Thyroid gland (tissue), 4 donors: ENCODE data around the gene OTOP3. TPM values are rescaled to one million over a fixed set of nuclear protein-coding genes. Genes with fewer than 3 reads are reported as not detected.

Source experiments
- DNase-seq, 2 donors: peaks; one replicate each; pipeline ENCODE4 v3.0.0-alpha.2; 2019
- H3K27ac ChIP-seq, 3 donors: fragments of 200-600 bp; sonication (generic); 1 replicate in 2 of 3; 2 replicates in 1 of 3; pipeline ENCODE4 v1.5.1; 2016 to 2019; ENCODE audit warnings: mild to moderate bottlenecking in 1 of 3, moderate library complexity in 1 of 3
- H3K27me3 ChIP-seq: fragments of 200-600 bp; sonication (generic); one replicate; pipeline ENCODE4 v1.5.1; 2019
- H3K36me3 ChIP-seq, 2 donors: fragments of 200-600 bp; sonication (generic); one replicate each; pipeline ENCODE4 v1.5.1; 2016 to 2019
- H3K4me1 ChIP-seq, 2 donors: fragments of 200-600 bp; sonication (generic); one replicate each; pipeline ENCODE4 v1.5.1; 2017 to 2019
- H3K4me3 ChIP-seq, 3 donors: fragments of 200-600 bp; sonication (generic); replicated peaks in 1 of 3; 1 replicate in 2 of 3; 2 replicates in 1 of 3; pipeline ENCODE4 v1.5.1; 2016; ENCODE audit warnings: mild to moderate bottlenecking in 1 of 3
- H3K9me3 ChIP-seq: fragments of 200-600 bp; sonication (generic); one replicate; pipeline ENCODE4 v1.5.1; 2017
- POLR2A ChIP-seq, 2 donors: fragments of 450-650 bp; IDR thresholded peaks; one replicate each; pipeline ENCODE4 v1.6.1; 2017; ENCODE audit warnings: antibody characterized with exemption in 2 of 2, mild to moderate bottlenecking in 2 of 2, moderate library complexity in 1 of 2
- WGBS, 2 donors: methylation state at CpG; one replicate each; pipeline ENCODE4 v1.1.5; 2017; 5-methylcytosine and 5-hydroxymethylcytosine counted together
- intact Hi-C: fragments of 100-400 bp; cut with DNase I; formaldehyde crosslinking; loops from one replicate; pipeline ENCODE4 v1.15.1; 2023
- total RNA-seq, 4 donors: library from RNA; depleted of rRNA; stranded (reverse); fragments of >200 nt; gene quantifications; one replicate each; pipeline ENCODE4 v1.2.3, GENCODE V29; 2016
- TF ChIP-seq, protein P1 (sequence below), 6 experiments: fragments of 200-600 bp in 3 of 6; fragments of 450-650 bp in 3 of 6; sonication (generic) in 3 of 6; IDR thresholded peaks; one replicate each; pipeline ENCODE4 v1.5.1; 2016 to 2019; ENCODE audit warnings: antibody characterized with exemption in 6 of 6, mild to moderate bottlenecking in 2 of 6, inconsistent platforms in 1 of 6, moderate library complexity in 1 of 6

OTOP3 gene
- total RNA-seq, 4 donors from 2014 or later = not detected

DNA sequence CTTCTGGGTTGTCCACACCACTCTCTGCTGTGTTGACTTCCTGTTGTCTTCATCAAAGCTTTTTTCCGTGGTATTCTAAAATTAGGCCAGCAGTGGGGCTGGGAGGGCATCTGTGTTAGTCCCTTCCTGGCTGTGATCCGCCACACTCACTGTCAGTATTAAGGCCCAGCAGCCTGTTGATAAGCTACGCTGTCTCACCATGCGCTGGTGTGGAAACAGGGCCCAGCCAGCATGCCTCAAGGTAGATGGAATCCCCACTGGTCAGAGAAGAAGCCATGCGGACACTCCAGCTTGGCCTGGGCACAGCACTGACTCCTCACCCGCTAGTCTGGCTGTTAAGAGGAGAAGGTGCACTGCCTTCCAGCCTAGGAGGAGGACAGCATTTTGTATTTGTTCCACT is 63.1 kb downstream of the OTOP3 start:
- WGBS, 2 donors = 86 to 88% methylated on average over 6 of the region's 6 CpGs
- no peaks in the 10 kb centered on the region for H3K27me3 ChIP-seq
- intact Hi-C loops = no loop called here
- TF ChIP-seq POLR2A (IDR thresholded peaks at IDR 0.05) = no peak
- TF ChIP-seq, protein P1, sequence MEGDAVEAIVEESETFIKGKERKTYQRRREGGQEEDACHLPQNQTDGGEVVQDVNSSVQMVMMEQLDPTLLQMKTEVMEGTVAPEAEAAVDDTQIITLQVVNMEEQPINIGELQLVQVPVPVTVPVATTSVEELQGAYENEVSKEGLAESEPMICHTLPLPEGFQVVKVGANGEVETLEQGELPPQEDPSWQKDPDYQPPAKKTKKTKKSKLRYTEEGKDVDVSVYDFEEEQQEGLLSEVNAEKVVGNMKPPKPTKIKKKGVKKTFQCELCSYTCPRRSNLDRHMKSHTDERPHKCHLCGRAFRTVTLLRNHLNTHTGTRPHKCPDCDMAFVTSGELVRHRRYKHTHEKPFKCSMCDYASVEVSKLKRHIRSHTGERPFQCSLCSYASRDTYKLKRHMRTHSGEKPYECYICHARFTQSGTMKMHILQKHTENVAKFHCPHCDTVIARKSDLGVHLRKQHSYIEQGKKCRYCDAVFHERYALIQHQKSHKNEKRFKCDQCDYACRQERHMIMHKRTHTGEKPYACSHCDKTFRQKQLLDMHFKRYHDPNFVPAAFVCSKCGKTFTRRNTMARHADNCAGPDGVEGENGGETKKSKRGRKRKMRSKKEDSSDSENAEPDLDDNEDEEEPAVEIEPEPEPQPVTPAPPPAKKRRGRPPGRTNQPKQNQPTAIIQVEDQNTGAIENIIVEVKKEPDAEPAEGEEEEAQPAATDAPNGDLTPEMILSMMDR (IDR thresholded peaks at IDR 0.05) = no peak
- H3K27ac ChIP-seq = no peak overlapping the region
- no peaks in the 10 kb centered on the region for H3K36me3 ChIP-seq
- no peak for DNase-seq
- H3K4me1 ChIP-seq = no peaks in the 10 kb centered on the region
- H3K4me3 ChIP-seq = no peak overlapping the region
- no peaks in the 10 kb centered on the region for H3K9me3 ChIP-seq

DNA sequence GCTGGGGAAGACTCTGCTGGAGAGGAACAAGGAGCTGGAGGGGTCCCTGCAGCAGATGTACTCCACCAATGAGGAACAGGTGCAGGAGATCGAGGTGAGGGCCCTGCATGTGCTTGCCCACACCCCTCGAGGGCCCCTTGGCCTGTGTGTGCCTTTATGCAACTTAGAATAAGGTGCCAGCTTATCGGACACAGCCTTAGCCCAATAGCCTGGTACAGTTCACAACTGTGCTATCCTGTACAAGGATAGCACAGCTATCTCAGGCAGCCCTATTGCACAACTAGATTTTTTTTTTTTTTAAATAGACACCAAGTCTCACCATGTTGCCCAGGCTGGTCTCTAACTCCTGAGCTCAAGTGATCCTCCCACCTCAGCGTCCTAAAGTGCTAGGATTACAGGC is 63.8 kb downstream of the OTOP3 start:
- WGBS, 2 donors = 79 to 90% methylated on average over 4 of the region's 4 CpGs
- no peaks in the 10 kb centered on the region for H3K4me1 ChIP-seq
- no peaks in the 10 kb centered on the region for H3K27me3 ChIP-seq
- no peaks in the 10 kb centered on the region for H3K9me3 ChIP-seq
- H3K36me3 ChIP-seq = no peaks in the 10 kb centered on the region
- no peak overlapping the region for H3K4me3 ChIP-seq
- TF ChIP-seq, protein P1 (IDR thresholded peaks at IDR 0.05) = no peak
- no peak for TF ChIP-seq POLR2A (IDR thresholded peaks at IDR 0.05)
- no peak overlapping the region for H3K27ac ChIP-seq
- intact Hi-C loops = no loop called here
- DNase-seq = no peak

Other genes with a start within 250 kb of the OTOP3 start
- gene CD300LF, start 223.0 kb upstream of the OTOP3 start, total RNA-seq = not detected
- gene RAB37, start 198.6 kb upstream of the OTOP3 start, total RNA-seq = 1 to 10 TPM in 1 of 4 donors, under 1 TPM in 3; 0.33 to 1.8 (median 0.39) TPM
- 10 to 100 TPM; 21.9 to 63.4 (median 43.8) TPM for gene NHERF1, start 187.3 kb upstream of the OTOP3 start, total RNA-seq
- 10 to 100 TPM; 33.1 to 46.5 (median 41.4) TPM for gene NAT9, start 159.6 kb upstream of the OTOP3 start, total RNA-seq
- gene GRIN2C, start 76.0 kb upstream of the OTOP3 start, total RNA-seq = 100 to 1,000 TPM in 2 of 4 donors, 10 to 100 TPM in 2; 63.4 to 120 (median 94.0) TPM
- gene FDXR, start 62.9 kb upstream of the OTOP3 start, total RNA-seq = 10 to 100 TPM in 2 of 4 donors, 1 to 10 TPM in 2; 5.9 to 18.6 (median 10.2) TPM
- not detected for gene FADS6, start 42.3 kb upstream of the OTOP3 start, total RNA-seq
- gene USH1G, start 12.6 kb upstream of the OTOP3 start, total RNA-seq = not detected
- gene OTOP2, start 11.6 kb upstream of the OTOP3 start, total RNA-seq = not detected
- gene HID1, start 36.9 kb downstream of the OTOP3 start, total RNA-seq = 10 to 100 TPM; 19.4 to 27.4 (median 21.3) TPM
- 1 to 10 TPM; 2.6 to 9.8 (median 4.2) TPM for gene CDR2L, start 51.7 kb downstream of the OTOP3 start, total RNA-seq
- gene MRPL58, start 76.8 kb downstream of the OTOP3 start, total RNA-seq = 10 to 100 TPM; 37.8 to 55.1 (median 49.7) TPM
- 100 to 1,000 TPM; 172 to 408 (median 330) TPM for gene ATP5PD, start 111.1 kb downstream of the OTOP3 start, total RNA-seq
- gene KCTD2, start 111.3 kb downstream of the OTOP3 start, total RNA-seq = 10 to 100 TPM; 33.6 to 48.6 (median 41.7) TPM
- gene SLC16A5, start 152.1 kb downstream of the OTOP3 start, total RNA-seq = 10 to 100 TPM; 24.1 to 40.3 (median 27.6) TPM
- 10 to 100 TPM in 2 of 4 donors, 1 to 10 TPM in 2; 8.7 to 13.1 (median 10.5) TPM for gene ARMC7, start 174.1 kb downstream of the OTOP3 start, total RNA-seq
- gene NT5C, start 195.8 kb downstream of the OTOP3 start, total RNA-seq = 100 to 1,000 TPM in 3 of 4 donors, 10 to 100 TPM in 1; 84.7 to 203 (median 107) TPM
- 10 to 100 TPM; 15.1 to 23.4 (median 17.7) TPM for gene JPT1, start 218.6 kb downstream of the OTOP3 start, total RNA-seq
- gene SUMO2, start 247.1 kb downstream of the OTOP3 start, total RNA-seq = 100 to 1,000 TPM in 1 of 4 donors, 10 to 100 TPM in 3; 61.9 to 100 (median 82.1) TPM